Stimulated activated CD4-positive, alpha-beta T cell treated with anti-CD3 and anti-CD28 coated beads, Interleukin-12 subunit alpha, Interleukin-12 subunit beta, amount 100 ng/mL, for 24 hours (primary cell): ENCODE results near the gene SPRR2F.
"Not testable (repeated sequence)": the region's sequence is repeated elsewhere in the genome, so short reads cannot be mapped to it uniquely, and the experiment has no call there.

Experiments
- DNase-seq, 2 experiments: peaks; one replicate each; pipeline ENCODE4 v3.0.0-alpha.2; 2020; ENCODE audit warnings: low read depth in 2 of 2

SPRR2F gene, protein sequence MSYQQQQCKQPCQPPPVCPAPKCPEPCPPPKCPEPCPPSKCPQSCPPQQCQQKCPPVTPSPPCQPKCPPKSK

DNA sequence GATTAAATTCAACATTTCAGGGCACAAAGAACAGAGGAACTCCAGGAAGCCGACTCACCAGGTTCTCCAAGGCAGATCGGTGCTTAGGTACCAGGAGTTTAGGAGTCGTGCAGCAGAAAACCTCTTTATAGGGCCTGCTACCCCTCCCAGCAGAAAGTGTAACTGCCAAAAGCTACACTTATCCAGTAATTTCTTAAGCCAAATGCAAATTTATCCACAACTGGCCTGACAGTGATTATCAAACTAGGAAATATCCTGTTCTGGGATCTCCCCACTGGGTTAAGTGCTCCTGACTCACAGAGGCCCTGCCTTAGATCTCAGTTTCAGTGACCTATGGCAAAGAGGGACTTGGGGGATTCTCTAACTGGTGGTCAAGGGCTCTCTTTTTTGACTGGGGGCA lies at the start of gene SPRR2F:
Gene SPRR2F (minus strand): TSS at position 101 of the 400 bp plus-strand sequence. CDS start 783 bp downstream, outside the sequence.
- no peak for DNase-seq

DNA sequence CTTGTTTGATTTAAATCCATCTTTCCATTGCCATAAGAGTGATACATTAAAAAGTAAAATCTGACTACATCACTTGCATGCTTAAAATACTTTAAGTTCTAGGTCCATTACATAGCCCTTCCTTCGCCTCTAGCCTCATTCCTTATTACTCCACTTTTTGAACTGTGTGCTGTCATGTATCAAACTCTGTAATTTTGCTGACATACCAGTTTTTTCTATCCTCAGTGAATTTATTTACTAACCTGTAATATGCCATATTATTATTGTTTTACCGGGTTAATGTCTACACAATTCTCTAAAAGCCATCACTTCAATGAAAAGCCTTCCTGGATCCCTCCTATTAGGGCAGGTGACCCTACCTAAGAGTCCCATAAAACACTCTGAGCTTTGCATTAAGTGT lies 42.2 kb upstream of the SPRR2F start:
- no peak for DNase-seq

DNA sequence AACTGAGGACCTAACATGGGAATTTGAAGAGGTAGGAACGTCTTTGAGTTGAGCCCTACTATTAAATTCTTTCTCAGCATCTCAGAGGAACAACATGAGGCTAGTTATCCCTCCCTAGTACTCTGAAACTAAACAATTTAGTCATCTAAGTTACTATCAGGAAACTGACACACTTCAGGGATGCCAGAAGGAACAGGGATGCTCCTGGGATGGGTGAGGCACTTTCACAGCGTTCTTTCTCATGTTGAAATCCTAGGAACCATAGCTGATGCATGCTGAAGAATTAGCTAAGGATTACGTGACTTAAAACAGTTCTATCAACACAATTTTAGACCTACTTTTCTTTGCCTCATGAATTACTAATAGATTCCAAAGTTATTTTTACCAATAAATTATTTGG lies 39.2 kb upstream of the SPRR2F start:
- no peak for DNase-seq

DNA sequence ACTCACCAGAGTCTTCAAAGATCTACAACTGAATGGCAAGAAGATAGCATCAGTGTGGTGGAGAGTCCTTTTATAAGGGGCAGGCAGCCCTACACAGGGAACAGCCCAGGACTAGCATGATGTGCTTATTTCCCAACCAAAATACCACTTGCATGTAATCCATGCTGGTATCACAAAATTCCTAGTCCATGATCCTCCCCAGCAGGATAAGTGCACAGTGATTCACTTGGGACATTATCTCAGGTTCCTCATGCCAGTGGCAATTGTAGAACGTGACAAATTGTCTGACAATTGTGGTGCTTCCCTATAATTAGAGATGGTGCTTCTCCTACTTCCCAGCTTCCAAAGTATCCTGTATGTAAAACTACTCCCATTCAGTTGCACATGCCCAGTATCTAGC lies 37.5 kb upstream of the SPRR2F start, which contains the start of gene SPRR2G:
Gene SPRR2G (minus strand): TSS at position 45 of the 400 bp plus-strand sequence. CDS start 780 bp downstream, outside the sequence.
- no peak for DNase-seq

DNA sequence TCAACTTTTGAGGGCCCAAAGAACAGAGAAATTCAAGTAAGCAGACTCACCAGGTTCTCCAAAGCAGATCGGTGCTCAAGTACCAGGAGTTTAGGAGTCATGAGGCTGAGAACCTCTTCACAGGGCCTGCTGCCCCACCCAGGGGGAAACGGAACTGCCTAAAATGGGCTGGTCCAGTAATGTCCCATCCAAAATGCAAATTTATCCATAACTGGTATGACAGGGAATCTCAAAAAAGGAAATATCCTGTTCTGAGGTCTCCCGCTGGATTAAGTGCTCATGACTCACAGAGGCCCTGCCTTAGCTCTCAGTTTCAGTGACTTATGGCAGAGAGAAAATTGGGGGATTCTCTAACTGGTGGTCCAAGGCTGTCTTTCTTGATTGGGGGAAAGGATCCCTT lies 28.1 kb upstream of the SPRR2F start:
- DNase-seq = no peak

DNA sequence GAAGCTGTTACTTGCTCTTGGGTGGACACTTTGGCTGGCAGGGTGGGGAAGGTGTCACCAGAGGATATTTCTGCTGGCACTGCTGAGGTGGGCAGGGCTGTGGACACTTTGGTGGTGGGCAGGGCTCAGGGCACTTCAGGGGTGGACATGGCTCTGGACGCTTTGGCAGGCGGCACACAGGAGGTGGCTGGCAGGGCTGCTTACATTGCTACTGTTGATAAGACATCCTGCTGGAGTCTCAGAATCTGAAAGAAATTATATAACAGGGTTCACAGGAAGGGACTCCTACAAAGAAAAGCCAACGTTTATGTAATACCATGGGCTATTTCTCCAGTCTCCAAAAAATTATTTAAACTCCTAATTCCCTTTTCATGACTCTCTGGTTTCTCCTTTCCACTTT lies 27.2 kb upstream of the SPRR2F start:
- no peak for DNase-seq

DNA sequence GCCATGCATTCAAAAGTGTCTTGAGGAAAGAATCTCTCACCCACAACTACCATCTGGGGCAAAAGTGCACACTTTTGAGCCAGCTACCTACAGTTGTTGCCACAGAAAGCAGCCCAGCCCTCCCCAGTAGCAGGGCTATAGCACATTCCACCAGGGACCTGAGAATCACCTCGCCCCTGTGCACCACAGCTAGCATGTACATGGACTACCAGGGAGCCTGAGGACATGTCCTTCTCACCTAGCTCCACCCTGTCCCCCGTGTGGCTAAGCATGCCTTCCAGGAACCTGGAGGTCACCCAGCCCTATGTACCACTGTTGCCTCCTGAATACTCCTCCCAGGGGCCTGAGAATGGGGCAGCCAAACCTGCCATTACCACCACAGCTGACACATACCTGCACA lies 20.4 kb upstream of the SPRR2F start:
- no peak for DNase-seq

DNA sequence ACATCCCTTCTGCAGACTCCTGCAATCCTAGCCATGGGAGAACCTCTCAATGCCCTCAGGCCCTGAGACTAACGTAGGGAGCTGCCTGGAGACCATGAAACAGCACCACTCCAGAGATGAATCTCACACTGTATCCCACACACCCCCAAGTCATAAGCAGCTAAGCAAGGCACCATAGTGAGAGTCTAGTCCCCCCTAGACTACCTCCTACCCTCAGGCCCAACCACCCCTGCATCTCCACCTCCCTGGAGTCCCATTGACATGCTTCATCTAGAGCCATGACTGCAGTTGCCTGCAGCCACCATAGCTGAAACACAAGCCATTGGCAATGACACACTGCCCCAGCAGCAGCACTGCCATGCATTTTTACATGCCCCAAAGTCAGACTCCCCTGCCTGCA lies 20.0 kb upstream of the SPRR2F start:
- no peak for DNase-seq

DNA sequence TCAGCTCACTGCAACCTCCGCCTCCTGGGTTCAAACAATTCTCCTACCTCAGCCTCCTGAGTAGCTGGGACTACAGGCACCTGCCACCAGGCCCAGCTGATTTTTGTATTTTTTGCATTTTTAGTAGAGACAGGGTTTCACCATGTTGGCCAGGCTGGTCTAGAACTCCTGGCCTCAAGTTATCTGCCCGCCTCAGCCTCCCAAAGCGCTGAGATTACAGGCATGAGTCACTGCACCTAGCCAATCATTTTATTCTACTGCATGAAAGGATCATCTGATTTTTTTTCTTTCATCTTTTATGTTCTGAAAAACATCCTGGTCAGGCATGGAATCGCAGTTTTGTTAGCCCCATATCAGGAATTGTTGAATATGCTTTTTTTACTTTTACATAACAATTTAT lies 15.4 kb upstream of the SPRR2F start:
- DNase-seq = not testable (repeated sequence)

DNA sequence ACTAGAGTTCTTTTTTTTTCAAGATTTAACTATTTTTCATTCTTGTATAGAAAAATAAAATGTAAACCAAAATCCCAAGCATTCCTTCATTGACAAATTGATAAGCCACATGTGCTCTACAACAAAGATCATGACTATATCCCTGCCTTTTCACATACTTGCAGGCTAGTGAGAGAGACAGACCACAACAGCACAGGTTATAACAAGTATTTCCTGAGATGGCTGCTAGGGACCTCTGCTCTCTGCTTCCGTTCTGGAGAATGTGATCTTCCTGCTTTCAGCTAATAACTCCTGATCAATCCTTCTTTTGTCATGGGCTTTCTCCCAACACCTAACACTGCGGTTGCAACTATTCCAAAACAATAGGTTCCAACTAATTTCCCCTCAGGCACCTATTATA lies 14.0 kb upstream of the SPRR2F start:
- DNase-seq = no peak

DNA sequence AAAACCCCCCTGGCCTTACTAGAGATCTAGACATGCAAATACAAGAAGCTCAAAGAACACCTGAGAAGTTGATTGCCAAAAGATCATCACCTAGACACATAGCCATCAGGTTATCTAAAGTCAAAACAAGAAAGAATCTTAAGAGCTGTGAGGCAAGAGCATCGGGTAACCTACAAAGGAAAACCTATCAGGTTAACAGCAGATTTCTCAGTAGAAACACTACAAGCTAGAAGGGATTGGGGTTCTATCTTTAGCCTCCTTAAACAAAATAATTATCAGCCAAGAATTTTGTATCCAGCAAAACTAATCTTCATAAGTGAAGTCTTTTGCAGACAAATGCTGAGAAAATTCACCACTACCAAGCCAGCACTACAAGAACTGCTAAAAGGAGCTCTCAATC lies 12.2 kb upstream of the SPRR2F start:
- no peak for DNase-seq

DNA sequence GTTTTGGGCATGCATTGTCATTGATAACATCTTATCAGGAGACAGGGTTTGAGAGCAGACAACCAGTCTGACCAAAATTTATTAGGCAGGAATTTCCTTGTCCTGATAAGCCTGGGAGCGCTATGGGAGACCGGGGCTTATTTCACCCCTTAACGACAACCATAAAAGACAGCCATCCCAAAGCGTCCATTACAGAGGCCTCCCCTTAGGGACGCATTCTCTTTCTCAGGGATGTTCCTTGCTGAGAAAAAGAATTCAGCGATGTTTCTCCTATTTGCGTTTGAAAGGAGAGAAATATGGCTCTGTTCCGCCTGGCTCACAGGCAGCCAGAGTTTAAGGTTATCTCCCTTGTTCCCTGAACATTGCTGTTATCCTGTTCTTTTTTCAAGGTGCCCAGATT lies 10.5 kb upstream of the SPRR2F start:
- DNase-seq = not testable (repeated sequence)

DNA sequence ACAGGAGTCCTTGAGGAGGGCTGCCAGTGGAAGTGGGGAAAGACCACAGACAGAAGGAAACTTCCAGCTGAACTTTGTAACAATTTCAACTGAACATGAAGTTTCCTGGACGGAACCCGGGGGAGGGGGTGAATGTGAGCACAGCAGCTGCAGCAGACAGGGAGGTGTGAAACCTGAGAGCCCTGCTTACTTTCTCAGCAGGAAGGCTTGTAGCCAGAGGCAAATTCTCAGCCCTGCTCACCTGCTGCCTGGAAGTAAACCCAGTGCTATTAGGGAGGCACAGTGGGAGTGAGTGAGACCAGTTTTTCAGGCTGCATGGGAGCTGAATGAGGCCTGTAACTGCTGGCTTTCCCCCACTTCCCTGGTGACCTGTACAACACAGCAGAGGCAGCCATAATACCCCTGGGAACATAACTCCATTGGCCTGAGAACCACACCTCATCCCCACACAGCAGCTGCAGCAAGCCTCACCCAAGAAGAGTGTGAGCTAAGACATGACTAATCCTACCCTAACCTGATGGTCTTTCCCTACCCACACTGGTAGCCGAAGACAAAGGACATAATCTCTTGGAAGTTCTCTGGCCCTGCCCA lies 9.6 kb upstream of the SPRR2F start:
- DNase-seq = no peak

DNA sequence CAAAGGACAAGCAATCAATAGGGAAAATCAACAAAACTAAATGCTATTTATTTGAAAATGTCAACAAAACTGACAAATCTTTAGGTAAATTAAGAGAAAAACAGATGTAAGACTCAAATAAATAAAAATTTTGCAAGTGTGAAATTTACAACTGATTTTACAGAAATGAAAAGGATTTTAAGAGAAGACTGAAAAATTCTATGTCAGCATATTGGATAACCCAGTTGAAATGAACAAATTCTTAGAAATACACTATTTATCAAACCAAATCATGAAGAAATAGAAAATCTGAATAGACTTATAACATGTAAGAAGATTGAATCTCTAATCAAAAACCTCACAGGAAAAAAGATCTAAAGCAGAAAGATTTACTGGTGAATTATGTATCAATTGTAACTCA lies 7.6 kb upstream of the SPRR2F start:
- DNase-seq = no peak

DNA sequence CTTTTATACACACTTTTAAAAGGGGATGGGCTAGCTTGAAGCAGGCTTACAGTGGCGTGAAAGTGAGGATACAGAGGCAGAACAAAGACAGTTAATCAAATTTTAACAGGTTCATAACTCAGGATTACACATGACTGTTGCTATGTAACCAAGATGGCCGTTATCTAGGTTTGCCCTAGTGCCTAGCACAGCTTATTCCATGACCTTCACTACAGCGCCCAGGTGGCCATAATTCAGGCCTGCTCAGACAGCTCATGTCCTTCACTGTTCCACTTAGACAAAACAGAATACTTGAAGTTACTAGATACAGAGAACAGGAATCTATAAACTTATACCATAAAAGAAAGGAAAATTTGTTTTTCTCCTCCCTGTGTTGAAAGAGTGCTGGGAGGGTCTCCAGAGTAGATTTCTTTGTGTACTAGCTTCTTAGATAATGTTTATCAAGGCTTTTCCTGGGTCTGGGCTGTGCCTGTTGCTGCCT lies 6.2 kb upstream of the SPRR2F start:
- DNase-seq = no peak

DNA sequence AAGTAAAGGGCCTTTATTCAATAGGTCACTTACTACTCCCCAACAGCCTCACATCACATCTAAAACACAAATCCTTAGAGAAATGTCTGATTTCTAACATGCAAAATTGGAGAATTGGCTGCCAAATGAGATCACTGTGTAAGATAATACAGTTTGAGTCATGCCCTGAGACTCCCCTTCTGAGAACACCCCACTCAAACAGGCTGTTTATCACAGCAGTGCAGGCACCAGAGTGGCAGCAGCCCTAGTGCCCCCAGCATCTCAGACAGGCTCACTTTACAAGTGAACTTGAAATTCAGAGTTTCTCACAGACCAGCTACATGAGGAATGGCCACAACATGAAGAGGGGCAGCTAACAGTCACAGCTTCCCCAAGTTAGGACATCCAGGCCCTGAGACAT lies 1.9 kb upstream of the SPRR2F start:
- not testable (repeated sequence) for DNase-seq

DNA sequence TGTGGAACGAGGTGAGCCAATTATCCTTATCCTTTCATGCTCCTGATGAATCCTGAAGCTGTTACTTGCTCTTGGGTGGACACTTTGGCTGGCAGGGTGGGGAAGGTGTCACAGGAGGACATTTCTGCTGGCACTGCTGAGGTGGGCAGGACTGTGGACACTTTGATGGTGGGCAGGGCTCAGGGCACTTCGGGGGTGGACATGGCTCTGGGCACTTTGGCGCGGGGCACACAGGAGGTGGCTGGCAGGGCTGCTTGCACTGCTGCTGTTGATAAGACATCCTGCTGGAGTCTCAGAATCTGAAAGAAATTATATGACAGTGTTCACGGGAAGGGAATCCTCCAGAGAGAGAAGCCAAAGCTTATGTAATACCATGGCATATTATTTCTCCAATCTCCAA lies 862 bp downstream of the SPRR2F start:
- DNase-seq = not testable (repeated sequence)

DNA sequence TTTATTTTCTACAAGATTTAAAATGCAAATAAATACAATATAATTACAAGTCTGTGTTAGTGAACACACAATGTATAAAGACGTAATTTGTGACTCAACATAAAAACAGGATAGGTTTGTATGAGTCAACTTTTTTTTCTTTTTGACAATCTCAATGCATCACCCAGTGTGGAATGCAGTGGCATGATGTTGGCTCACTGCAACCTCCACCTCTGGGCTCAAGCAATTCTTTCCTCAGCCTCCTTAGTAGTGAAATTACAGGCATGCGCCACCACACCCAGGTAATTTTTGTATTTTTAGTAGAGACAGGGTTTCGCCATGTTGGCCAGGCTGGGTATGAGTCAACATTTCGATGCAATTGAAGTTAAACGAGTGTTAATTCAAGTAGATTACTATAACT lies 13.1 kb downstream of the SPRR2F start:
- no peak for DNase-seq

DNA sequence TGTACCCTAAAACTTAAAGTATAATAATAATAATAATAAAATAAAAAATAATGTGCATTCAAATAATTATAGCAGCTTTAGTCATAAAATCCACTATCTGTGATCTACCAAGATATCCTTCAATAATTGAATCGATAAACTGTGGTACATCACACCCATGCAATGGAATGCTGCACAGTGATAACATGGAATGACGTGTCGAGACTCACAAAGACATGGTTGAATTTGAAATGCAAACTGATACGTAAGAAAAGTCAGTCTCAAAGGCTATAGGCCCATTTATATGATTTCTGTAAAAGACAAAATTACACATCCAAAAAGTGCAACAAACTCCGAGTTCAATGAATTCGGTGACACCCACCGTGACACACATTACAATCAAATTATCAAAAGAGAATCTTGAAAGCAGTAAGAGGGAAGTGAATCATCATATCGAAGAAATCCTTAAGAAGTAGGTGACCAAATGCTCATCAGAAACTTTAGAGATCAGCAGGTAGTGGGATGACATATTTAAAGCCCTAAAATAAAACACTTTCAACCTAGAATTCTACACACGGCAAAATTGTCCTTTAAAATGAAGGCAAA lies 13.8 kb downstream of the SPRR2F start:
- DNase-seq = no peak

DNA sequence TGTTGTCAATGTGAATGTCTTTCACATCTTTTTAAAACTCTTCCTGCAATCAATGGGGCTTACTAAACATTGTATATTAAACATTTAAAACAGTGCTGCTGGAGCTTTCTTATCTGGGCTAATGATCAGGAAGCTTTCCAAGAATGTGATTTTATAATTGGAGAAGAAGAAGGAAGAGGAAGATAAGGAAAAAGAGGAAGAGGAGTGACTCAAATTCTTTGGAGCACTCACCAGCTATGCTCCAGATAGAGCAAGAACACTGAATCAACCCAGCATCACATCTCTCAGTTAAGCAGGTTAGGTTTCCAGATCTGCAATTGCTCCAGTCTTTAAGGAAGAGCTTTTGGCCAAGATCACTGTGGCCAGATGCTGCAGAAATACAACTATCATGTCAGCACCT lies 17.6 kb downstream of the SPRR2F start:
- no peak for DNase-seq

DNA sequence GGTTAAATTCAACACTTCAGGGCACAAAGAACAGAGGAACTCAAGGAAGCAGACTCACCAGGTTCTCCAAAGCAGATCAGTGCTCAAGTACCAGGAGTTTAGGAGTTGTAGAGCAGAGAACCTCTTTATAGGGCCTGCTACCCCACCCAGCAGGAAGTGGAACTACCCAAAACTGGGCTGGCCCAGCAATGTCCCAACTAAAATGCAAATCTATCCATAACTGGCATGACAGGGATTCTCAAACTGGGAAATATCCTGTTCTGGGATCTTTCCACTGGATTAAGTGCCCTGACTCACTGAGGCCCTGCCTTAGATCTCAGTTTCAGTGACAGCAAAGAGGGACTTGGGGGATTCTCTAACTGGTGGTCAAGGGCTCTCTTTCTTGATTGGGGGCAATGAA lies 18.9 kb downstream of the SPRR2F start, which contains the start of gene SPRR2E:
Gene SPRR2E (minus strand): TSS at position 101 of the 400 bp plus-strand sequence. CDS start 775 bp downstream, outside the sequence.
- DNase-seq = no peak

DNA sequence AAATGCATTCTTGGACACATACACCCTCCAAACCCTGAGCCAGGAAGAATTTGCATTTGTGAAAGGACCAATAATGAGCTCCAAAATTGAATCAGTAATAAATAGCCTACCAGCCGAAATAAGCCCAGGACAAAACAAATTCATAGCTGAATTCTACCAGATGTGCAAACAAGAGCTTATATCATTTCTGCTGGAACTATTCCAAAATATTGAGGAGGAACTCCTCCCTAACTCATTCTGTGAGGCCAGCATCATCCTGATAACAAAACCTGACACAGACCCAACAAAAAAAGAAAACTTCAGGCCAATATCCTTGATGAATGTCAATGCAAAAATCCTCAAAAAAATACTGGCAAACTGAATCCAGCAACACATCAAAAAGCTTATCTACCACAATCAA lies 25.7 kb downstream of the SPRR2F start:
- no peak for DNase-seq

DNA sequence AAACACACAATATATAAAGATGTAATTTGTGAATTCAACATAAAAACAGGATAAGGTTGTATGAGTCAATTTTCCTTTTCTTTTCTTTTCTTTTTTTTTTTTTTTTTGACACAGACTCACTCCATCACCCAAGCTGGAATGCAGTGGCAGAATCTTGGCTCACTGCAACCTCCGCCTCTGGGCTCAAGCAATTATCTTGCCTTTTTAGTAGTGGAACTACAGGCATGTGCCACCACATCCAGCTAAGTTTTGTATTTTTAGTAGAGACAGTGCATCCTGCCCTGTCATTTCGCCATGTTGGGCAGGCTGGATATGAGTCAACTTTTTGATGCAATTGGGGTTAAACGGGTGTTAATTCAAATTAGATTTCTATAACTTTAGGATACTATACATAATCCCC lies 31.6 kb downstream of the SPRR2F start:
- DNase-seq = no peak
